OCI-LY1 (cell line): Measurements from ENCODE around the gene NUP50.

Experiments used
- H2AFZ ChIP-seq: fragments of 200-600 bp; sonication (generic), shearing (Covaris generic); 2 replicates; pipeline ENCODE4 v1.6.0; 2014; ENCODE audit warnings: antibody characterized with exemption, mild to moderate bottlenecking, low read length
- H3F3A ChIP-seq: fragments of 200-600 bp; sonication (generic), shearing (Covaris generic); 2 replicates; pipeline ENCODE4 v1.6.0; 2014; ENCODE audit warnings: mild to moderate bottlenecking, antibody characterized with exemption, low read length, moderate library complexity; ENCODE audit not compliant: insufficient read depth
- H3K27ac ChIP-seq: fragments of 200-600 bp; sonication (generic); 2 replicates; pipeline ENCODE4 v1.5.1; 2014; ENCODE audit warnings: low read length, mixed run types, mild to moderate bottlenecking, low read depth; ENCODE audit not compliant: poor library complexity, severe bottlenecking
- H3K27me3 ChIP-seq: fragments of 200-600 bp; sonication (generic); 2 replicates; pipeline ENCODE4 v1.6.0; 2014; ENCODE audit warnings: antibody characterized with exemption, mild to moderate bottlenecking, low read length, moderate library complexity; ENCODE audit not compliant: insufficient read depth
- H3K36me3 ChIP-seq: fragments of 200-600 bp; sonication (generic); 2 replicates; pipeline ENCODE4 v1.6.1; 2014; ENCODE audit warnings: mild to moderate bottlenecking, antibody characterized with exemption, low read length, moderate library complexity, mixed read lengths; ENCODE audit not compliant: insufficient read depth
- H3K4me1 ChIP-seq: fragments of 200-600 bp; sonication (generic); 2 replicates; pipeline ENCODE4 v1.5.1; 2014; ENCODE audit warnings: mild to moderate bottlenecking, low read length, moderate library complexity; ENCODE audit not compliant: insufficient read depth, severe bottlenecking
- H3K4me2 ChIP-seq: fragments of 200-600 bp; sonication (generic), shearing (Covaris generic); 2 replicates; pipeline ENCODE4 v1.6.1; 2014; ENCODE audit warnings: low read length
- H3K4me3 ChIP-seq: fragments of 200-600 bp; sonication (generic); 2 replicates; pipeline ENCODE4 v1.5.1; 2014; ENCODE audit warnings: low read length, low read depth, mild to moderate bottlenecking, mixed read lengths; ENCODE audit not compliant: poor library complexity, severe bottlenecking
- H3K79me2 ChIP-seq: fragments of 200-600 bp; shearing (Covaris generic); 2 replicates; pipeline ENCODE4 v1.6.1; 2016; ENCODE audit warnings: mixed run types, low read length, mixed read lengths; ENCODE audit not compliant: insufficient read depth
- H3K9ac ChIP-seq: fragments of 200-600 bp; sonication (generic), shearing (Covaris generic); 2 replicates; pipeline ENCODE4 v1.6.1; 2014; ENCODE audit warnings: mild to moderate bottlenecking, low read length, mixed read lengths
- H3K9me2 ChIP-seq: fragments of 200-600 bp; sonication (generic), shearing (Covaris generic); 2 replicates; pipeline ENCODE4 v1.6.1; 2014; ENCODE audit warnings: low read depth, mild to moderate bottlenecking, low read length, mixed read lengths
- H3K9me3 ChIP-seq: fragments of 200-600 bp; shearing (Covaris generic); 2 replicates; pipeline ENCODE4 v1.6.1; 2014; ENCODE audit warnings: low read length, mixed read lengths
- H4K20me1 ChIP-seq: fragments of 200-600 bp; sonication (generic), shearing (Covaris generic); 2 replicates; pipeline ENCODE4 v1.6.0; 2016; ENCODE audit warnings: mild to moderate bottlenecking, low read length; ENCODE audit not compliant: insufficient read depth
- EZH2 ChIP-seq: fragments of 200-600 bp; sonication (generic), shearing (Covaris generic); IDR thresholded peaks from 2 replicates; pipeline ENCODE4 v1.8.0; 2017; ENCODE audit warnings: borderline replicate concordance, mixed run types, mild to moderate bottlenecking, antibody characterized with exemption, low read length, moderate library complexity, mixed read lengths
- TF ChIP-seq, protein P1 (sequence below): fragments of 200-600 bp; sonication (generic), shearing (Covaris generic); IDR thresholded peaks from 2 replicates; pipeline ENCODE4 v1.5.1; 2017; ENCODE audit warnings: mild to moderate bottlenecking, antibody characterized with exemption, low read length, moderate library complexity, mixed read lengths

The NUP50 gene

DNA sequence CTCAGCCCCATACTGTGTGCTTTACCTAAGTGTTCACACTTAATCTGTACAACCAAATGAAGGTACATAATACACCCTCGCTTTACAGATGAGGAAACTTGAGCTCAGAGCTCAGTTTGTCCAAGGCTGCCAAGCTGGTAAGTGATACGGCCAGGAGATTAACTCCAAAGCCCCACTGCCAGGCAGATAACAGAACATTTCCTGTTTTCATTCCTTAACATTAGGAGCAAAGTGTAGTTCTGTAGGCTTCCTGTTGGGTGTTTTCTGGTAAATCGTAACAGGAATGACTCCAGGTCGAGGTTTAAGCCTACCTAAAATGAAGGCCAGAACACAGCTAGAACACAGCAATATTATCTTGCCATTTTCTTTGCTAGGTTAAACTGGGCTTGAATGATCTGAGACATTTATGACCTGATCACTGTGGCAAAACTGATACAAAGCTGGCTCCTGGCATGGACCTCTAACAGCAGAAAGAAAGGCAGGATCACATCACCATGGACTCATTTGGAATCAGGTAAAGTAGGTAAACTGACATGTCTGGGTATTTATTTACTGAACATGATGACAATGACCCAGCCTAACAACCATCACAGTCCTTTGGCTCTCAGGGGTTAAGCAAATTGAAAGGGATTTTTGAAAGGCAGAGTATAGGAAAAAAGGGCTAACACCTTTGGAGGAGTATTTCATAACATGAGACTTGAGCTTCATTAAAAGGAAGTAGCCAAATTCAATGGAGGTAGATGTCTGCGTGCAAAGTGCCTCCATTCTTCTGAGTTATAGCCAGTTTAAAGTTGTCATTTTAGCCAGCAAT lies 3.9 kb upstream of the NUP50 start:
- Histone ChIP-seq H3K27me3 (no peaks in the 10 kb centered on the region), H3K4me2 (no peak overlapping the region), H3F3A (no peaks in the 10 kb centered on the region), H4K20me1 (no peaks in the 10 kb centered on the region), H3K4me1 (peaks cover 29% of the 10 kb centered on the region), H3K9me2 (no peaks in the 10 kb centered on the region), H3K4me3 (no peak overlapping the region), H3K36me3 (peaks cover 11% of the 10 kb centered on the region; the same call in 1 of the 2 replicates), H3K9me3 (no peaks in the 10 kb centered on the region), H2AFZ (no peak overlapping the region), H3K9ac (no peak overlapping the region), H3K79me2 (peaks cover 31% of the 10 kb centered on the region), H3K27ac (no peak overlapping the region)
- no peak for TF ChIP-seq EZH2
- TF ChIP-seq, protein P1, sequence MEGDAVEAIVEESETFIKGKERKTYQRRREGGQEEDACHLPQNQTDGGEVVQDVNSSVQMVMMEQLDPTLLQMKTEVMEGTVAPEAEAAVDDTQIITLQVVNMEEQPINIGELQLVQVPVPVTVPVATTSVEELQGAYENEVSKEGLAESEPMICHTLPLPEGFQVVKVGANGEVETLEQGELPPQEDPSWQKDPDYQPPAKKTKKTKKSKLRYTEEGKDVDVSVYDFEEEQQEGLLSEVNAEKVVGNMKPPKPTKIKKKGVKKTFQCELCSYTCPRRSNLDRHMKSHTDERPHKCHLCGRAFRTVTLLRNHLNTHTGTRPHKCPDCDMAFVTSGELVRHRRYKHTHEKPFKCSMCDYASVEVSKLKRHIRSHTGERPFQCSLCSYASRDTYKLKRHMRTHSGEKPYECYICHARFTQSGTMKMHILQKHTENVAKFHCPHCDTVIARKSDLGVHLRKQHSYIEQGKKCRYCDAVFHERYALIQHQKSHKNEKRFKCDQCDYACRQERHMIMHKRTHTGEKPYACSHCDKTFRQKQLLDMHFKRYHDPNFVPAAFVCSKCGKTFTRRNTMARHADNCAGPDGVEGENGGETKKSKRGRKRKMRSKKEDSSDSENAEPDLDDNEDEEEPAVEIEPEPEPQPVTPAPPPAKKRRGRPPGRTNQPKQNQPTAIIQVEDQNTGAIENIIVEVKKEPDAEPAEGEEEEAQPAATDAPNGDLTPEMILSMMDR: no peak

DNA sequence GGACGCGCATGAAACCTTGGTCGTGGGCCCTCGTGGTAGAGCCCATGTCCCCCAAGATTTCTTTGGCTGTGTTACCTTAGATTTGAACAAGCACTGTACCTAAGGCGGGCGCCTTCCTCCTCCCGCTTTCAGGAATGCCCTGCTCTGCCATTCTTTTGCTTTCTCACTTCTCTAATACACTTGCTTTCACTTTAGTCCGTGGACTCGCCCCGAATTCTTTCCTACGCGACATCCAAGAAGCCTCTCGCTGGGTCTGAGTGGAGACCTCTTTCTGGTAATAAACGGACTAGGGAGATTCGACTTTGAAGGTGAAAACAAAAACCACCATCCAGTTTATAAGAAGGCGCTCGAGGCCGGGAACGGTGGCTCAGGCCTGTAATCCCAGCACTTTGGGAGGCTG lies 1.2 kb upstream of the NUP50 start:
- peaks cover 51% of the 10 kb centered on the region for H3K4me1 ChIP-seq
- H3K9ac ChIP-seq: peak overlapping the region; percentile 89

DNA sequence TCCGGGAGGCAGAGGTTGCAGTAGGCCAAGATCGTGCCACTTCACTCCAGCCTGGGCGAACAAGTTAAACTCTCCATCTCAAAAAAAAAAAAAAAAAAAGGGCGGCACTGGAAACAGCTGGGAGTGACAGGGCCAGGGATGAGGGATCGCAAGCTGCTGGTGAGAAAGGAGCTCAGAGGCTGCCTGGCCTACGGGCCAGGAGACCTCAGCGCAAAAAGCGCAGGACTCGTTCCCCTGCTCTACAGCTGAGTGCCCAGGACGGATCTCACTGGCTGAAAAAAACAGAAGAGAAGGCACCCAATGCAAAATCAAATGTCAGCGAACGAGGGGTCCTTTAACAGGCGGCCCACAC lies 650 bp upstream of the NUP50 start:
- Histone ChIP-seq H2AFZ (no peak overlapping the region), H4K20me1 (no peaks in the 10 kb centered on the region), H3K4me2 (peak overlapping the region; percentile 77), H3K4me3 (peak overlapping the region; percentile 86), H3K36me3 (peaks cover 25% of the 10 kb centered on the region), H3K79me2 (peaks cover 62% of the 10 kb centered on the region), H3K4me1 (peaks cover 51% of the 10 kb centered on the region), H3K27me3 (no peaks in the 10 kb centered on the region), H3K9me3 (no peaks in the 10 kb centered on the region), H3F3A (no peaks in the 10 kb centered on the region), H3K9ac (peak overlapping the region; percentile 89), H3K27ac (peak overlapping the region; percentile 30), H3K9me2 (no peaks in the 10 kb centered on the region)
- TF ChIP-seq, protein P1: no peak
- no peak for TF ChIP-seq EZH2

More for the DNA sequence above, 1.2 kb upstream of the NUP50 start:
- no peaks in the 10 kb centered on the region for H4K20me1 ChIP-seq
- H3K79me2 ChIP-seq: peaks cover 57% of the 10 kb centered on the region
- no peaks in the 10 kb centered on the region for H3F3A ChIP-seq
- no peak overlapping the region for H3K27ac ChIP-seq
- TF ChIP-seq, protein P1: no peak
- peaks cover 25% of the 10 kb centered on the region for H3K36me3 ChIP-seq
- no peaks in the 10 kb centered on the region for H3K9me2 ChIP-seq
- H3K4me2 ChIP-seq: peak overlapping the region; percentile 77
- H3K4me3 ChIP-seq: peak overlapping the region; percentile 86
- no peaks in the 10 kb centered on the region for H3K27me3 ChIP-seq
- H3K9me3 ChIP-seq: no peaks in the 10 kb centered on the region
- H2AFZ ChIP-seq: no peak overlapping the region
